ENCODE measurements around the gene TMEM80.

- TF ChIP-seq POLR2A (IDR thresholded peaks at IDR 0.05), result no peak
- TF ChIP-seq, protein P1, sequence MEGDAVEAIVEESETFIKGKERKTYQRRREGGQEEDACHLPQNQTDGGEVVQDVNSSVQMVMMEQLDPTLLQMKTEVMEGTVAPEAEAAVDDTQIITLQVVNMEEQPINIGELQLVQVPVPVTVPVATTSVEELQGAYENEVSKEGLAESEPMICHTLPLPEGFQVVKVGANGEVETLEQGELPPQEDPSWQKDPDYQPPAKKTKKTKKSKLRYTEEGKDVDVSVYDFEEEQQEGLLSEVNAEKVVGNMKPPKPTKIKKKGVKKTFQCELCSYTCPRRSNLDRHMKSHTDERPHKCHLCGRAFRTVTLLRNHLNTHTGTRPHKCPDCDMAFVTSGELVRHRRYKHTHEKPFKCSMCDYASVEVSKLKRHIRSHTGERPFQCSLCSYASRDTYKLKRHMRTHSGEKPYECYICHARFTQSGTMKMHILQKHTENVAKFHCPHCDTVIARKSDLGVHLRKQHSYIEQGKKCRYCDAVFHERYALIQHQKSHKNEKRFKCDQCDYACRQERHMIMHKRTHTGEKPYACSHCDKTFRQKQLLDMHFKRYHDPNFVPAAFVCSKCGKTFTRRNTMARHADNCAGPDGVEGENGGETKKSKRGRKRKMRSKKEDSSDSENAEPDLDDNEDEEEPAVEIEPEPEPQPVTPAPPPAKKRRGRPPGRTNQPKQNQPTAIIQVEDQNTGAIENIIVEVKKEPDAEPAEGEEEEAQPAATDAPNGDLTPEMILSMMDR (IDR thresholded peaks at IDR 0.05), result no peak
Measured at GRCh38 chr11:742571-743201, 47.1 kb downstream of the TMEM80 start.
